Activated T-helper 2 cell treated with anti-CD3 and anti-CD28 coated beads, Interferon-gamma antibody, Interleukin-2, Interleukin-4, amounts not matched to agents 10 μg/mL and 5 μg/mL and 100 μg/mL, durations not matched to agents 14 hours and 24 hours and 36 hours (primary cell): ENCODE data around the gene HSPB6. TPM values are rescaled to one million over a fixed set of nuclear protein-coding genes. Genes with fewer than 3 reads are reported as not detected.
A peak's percentile ranks its signal among the peaks of the same experiment; 100 is the strongest.
"Not testable (repeated sequence)": the region's sequence is repeated elsewhere in the genome, so short reads cannot be mapped to it uniquely, and the experiment has no call there.

Experiments
- DNase-seq: peaks from one replicate; pipeline ENCODE4 v3.0.0; 2021; ENCODE audit warnings: low spot score
- H3K27ac Mint-ChIP-seq: one replicate; pipeline ENCODE4 v1.8.0; 2021; ENCODE audit warnings: mixed read lengths
- H3K27me3 Mint-ChIP-seq: one replicate; pipeline ENCODE4 v1.8.0; 2021; ENCODE audit warnings: low read depth, mixed read lengths
- H3K36me3 Mint-ChIP-seq: one replicate; pipeline ENCODE4 v1.8.0; 2021; ENCODE audit warnings: low read depth, mixed read lengths
- H3K4me1 Mint-ChIP-seq: one replicate; pipeline ENCODE4 v1.8.0; 2021; ENCODE audit warnings: low read depth, mixed read lengths
- H3K4me3 Mint-ChIP-seq: one replicate; pipeline ENCODE4 v1.8.0; 2021; ENCODE audit warnings: low read depth, mild to moderate bottlenecking, moderate library complexity, mixed read lengths
- H3K9me3 Mint-ChIP-seq: one replicate; pipeline ENCODE4 v1.8.0; 2021; ENCODE audit warnings: mixed read lengths
- intact Hi-C: fragments of 100-400 bp; cut with micrococcal nuclease; formaldehyde crosslinking; loops from one replicate; pipeline ENCODE4 v1.15.1; 2023
- total RNA-seq: library from RNA; stranded (reverse); gene quantifications from 2 replicates; pipeline ENCODE4 v1.2.3, GENCODE V29; 2022

Gene HSPB6
- total RNA-seq, 1 donor from 2014 or later, result 0.14 TPM

DNA sequence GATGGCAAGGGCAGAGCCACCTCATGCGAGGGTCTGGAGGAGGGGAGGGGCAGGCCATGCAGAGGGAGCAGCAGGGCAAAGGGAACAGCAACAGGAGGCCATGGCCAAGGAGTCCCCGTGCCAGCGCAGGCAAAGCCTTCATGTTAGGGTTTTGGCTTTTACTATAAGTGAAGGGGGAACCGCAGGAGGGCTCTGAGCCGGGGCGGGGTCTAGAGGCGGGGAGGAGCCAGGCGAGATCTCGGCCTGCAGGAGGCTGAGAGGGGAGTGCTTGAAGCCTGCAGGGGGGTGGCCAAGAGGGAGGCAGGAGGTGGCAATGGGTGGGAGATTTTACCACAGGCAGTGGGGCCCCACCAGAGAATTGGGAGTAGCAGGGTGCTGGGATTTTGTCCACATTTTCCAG lies 24.8 kb upstream of the HSPB6 start:
- no peaks in the 10 kb centered on the region for H3K27me3 Mint-ChIP-seq
- no peak for DNase-seq
- H3K36me3 Mint-ChIP-seq, result peaks cover 24% of the 10 kb centered on the region
- peaks cover 8% of the 10 kb centered on the region for H3K4me1 Mint-ChIP-seq
- no peak overlapping the region for H3K4me3 Mint-ChIP-seq
- H3K27ac Mint-ChIP-seq, result no peak overlapping the region
- H3K9me3 Mint-ChIP-seq, result no peaks in the 10 kb centered on the region
- intact Hi-C loops, result no loop called here

DNA sequence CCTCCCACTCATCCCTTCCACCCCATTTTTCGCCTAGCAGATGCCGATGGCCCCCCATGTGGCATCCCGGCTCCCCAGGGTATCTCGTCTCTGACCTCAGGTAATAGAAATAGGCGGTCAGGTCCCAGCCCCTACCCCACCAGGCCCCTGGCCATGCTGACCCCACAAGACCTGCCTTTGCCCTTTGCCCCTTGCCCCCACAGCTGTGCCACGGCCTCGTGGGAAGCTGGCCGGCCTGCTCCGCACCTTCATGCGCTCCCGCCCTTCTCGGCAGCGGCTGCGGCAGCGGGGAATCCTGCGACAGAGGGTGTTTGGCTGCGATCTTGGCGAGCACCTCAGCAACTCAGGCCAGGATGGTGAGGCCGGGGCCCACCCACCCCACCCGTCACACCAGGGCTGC lies 23.9 kb upstream of the HSPB6 start:
- peaks cover 15% of the 10 kb centered on the region for H3K4me1 Mint-ChIP-seq
- H3K36me3 Mint-ChIP-seq, result peaks cover 24% of the 10 kb centered on the region
- H3K27ac Mint-ChIP-seq, result no peak overlapping the region
- no peak for DNase-seq
- no peaks in the 10 kb centered on the region for H3K9me3 Mint-ChIP-seq
- H3K27me3 Mint-ChIP-seq, result no peaks in the 10 kb centered on the region
- intact Hi-C loops, result no loop called here
- H3K4me3 Mint-ChIP-seq, result no peak overlapping the region

DNA sequence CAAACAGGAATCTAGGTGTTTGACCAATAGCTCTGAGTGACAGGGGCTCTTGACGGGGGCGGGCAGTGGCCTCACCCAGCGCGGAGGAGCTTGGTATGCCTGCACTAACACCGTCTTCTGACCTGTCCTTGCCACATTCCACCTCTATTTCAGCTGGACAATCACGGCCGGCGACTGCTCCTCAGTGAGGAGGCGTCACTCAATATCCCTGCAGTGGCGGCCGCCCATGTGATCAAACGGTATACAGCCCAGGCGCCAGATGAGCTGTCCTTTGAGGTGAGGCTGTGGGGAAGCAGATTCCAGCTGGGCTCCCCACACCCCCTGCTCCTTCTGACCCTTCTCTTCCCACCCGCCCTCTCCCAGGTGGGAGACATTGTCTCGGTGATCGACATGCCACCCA lies 23.2 kb upstream of the HSPB6 start:
- no peak for DNase-seq
- Mint-ChIP-seq H3K4me3 (no peak overlapping the region), H3K27ac (no peak overlapping the region), H3K4me1 (peaks cover 15% of the 10 kb centered on the region), H3K9me3 (no peaks in the 10 kb centered on the region), H3K27me3 (no peaks in the 10 kb centered on the region), H3K36me3 (peaks cover 24% of the 10 kb centered on the region)
- intact Hi-C loops, result no loop called here

DNA sequence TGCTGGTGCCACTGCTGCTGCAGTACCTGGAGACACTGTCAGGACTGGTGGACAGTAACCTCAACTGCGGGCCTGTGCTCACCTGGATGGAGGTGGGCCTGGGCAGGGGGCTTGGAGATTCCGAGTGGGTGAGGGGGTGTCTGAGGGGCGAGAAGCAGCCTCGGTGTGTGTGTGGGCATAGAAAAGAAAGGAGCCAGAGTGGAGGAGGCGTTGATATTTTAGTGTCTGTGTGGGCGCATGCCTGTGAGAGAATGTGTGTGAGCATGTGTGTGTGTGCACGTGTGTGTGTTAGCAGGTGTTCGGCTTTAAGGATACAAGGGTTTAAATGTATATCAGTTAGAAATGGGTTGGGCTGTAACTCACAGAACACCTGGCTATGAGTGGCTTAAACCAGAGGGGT lies 22.2 kb upstream of the HSPB6 start:
- intact Hi-C loops, result no loop called here
- H3K9me3 Mint-ChIP-seq, result no peaks in the 10 kb centered on the region
- peaks cover 24% of the 10 kb centered on the region for H3K36me3 Mint-ChIP-seq

DNA sequence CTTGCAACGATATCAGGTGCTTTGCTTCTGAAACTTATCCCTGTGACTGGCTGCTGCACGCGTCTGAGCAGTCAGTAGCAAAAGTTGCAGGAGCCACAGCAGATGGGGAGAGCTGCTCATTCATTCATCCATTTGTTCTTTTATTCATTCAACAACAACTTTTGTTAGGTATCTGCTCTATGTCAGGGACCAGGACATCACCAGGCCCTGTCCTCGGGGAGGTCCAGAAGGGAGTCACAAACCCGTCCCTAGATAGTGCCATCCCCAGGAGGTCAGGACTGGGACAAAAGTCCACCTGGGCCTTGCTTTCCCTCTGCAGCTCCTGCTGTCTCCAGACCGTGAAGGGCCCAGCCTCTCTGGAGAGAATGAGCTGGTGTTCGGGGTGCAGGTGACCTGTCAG lies 21.1 kb upstream of the HSPB6 start:
- Mint-ChIP-seq H3K36me3 (peaks cover 17% of the 10 kb centered on the region), H3K9me3 (no peaks in the 10 kb centered on the region), H3K4me3 (no peak overlapping the region), H3K4me1 (peaks cover 21% of the 10 kb centered on the region), H3K27ac (no peak overlapping the region), H3K27me3 (no peaks in the 10 kb centered on the region)
- intact Hi-C loops, result no loop called here
- DNase-seq, result no peak

More for the DNA sequence above, 22.2 kb upstream of the HSPB6 start:
- Mint-ChIP-seq H3K27me3 (no peaks in the 10 kb centered on the region), H3K27ac (no peak overlapping the region), H3K4me3 (no peak overlapping the region), H3K4me1 (peaks cover 21% of the 10 kb centered on the region)
- no peak for DNase-seq

DNA sequence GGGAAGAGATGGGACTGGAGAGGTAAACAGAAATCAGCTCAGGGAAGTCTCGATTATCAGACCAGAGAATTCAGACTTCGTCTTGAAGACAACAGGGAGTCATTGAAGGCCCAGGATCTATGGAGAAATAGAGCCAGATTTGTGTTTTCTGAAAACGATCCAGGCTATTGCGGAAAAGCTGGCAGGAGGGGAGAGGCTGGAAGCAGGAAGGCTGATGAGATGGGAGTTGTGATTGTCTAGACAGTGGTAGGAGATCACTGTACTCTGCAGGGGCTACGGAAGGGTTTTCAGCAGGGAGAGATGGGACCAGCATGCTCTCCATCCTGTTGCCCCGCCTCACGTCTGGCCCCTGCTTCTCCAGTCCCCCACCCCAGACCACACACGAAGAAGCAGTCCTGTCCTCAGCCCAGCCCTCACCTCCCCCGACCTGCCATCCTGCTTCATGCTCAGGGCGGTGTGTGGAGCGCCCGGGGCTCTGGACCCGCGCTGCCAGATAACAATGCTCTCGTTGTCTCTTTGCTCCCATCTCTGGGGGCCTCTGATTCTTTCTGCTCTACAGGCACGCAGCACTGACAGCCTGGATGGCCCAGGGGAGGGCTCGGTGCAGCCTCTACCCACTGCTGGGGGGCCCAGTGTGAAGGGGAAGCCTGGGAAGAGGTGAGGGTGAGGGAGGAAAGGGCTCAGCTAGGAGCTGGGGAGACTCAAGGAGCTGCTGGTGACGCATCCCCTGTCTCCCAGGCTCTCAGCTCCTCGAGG lies 20.4 kb upstream of the HSPB6 start:
- Mint-ChIP-seq H3K36me3 (peaks cover 13% of the 10 kb centered on the region), H3K4me1 (peaks cover 21% of the 10 kb centered on the region), H3K27ac (no peak overlapping the region), H3K27me3 (no peaks in the 10 kb centered on the region), H3K9me3 (no peaks in the 10 kb centered on the region), H3K4me3 (peak overlapping the region; percentile 24)
- intact Hi-C loops, result no loop called here
- no peak for DNase-seq

DNA sequence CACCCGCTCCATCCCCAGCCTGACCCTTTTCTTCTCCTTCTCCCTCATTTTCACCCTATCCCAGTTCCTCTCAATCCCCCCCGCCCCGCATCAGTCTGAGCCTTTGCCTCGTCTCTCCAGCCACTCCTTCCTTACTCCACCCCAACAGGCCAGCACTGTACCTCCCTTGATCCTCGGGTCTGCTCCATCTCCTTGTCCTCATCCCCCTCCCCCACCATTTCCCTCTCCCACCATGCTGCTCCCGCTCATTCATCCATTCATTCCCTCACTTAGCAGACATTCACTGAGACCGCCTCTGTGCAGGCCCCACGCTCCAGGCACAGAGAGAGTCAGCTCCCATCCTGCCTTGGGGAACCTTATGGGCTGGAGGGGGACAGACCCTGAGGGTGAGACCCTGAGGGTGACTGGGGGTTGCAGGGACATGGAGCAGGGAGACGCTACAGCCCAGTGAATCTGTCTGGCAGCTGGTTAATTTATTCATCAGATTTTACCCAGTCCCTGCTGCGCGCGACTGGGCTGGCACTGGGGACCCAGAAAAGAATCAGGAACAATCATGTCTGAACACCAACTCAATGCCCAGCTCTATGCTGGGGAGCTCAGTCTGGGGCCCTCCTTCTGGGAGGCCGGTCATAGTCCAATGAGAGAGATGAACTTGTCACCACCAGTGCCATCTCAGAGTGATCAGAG lies 19.4 kb upstream of the HSPB6 start:
- H3K4me3 Mint-ChIP-seq, result peak overlapping the region; percentile 86
- H3K27ac Mint-ChIP-seq, result peak overlapping the region; percentile 73
- DNase-seq, result no peak
- intact Hi-C loops, result no loop called here
- H3K27me3 Mint-ChIP-seq, result no peaks in the 10 kb centered on the region
- H3K9me3 Mint-ChIP-seq, result no peaks in the 10 kb centered on the region
- H3K4me1 Mint-ChIP-seq, result peaks cover 21% of the 10 kb centered on the region
- H3K36me3 Mint-ChIP-seq, result peaks cover 7% of the 10 kb centered on the region

DNA sequence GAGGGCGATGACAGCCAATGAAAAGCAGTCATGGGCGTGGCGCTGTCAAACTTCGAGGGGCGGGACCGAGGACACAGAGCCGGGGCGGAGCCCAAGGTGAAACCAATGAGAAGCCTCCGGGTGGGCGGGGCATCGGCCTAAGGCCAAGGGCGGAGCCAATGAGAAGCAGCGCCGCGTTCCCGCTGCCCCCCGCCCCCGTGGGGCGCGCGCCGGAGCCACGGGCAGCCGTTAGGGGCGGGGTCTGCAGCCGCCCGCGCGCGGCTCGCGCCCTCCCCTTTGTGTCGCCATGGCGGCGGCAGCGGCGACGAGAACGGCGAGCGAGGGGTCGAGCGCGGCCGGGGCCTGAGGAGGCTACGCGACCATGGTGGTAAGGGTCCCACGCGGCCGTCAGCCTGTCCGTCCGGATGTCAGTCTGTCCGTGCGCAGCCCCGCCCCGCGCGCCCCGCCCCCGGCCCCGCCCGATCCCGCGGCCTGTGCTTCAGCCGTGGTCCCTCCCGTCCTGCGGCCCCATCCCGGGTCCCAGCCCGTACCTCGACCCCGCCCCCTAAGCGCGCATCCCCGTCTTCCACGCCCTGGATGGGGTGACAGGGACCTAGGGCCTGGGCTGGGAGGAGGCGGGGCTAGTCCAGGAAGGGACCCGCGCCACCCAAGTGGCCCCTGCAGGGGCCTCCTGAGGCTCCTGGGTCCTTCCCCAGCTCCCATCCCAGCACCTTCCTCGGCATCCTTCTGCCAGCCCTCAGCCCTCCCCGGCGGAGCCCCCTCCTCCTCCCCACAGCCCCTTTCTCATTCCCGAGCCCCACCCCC lies 18.7 kb upstream of the HSPB6 start, which contains the start of gene ARHGAP33:
Gene ARHGAP33 (plus strand): TSS at position 267 of the 804 bp plus-strand sequence. CDS start 95 bp downstream, at position 362.
- H3K27ac Mint-ChIP-seq, result peak within 1 kb of the TSS; percentile 73
- H3K27me3 Mint-ChIP-seq, result no peaks in the 10 kb centered on the region
- H3K4me3 Mint-ChIP-seq, result peak within 1 kb of the TSS; percentile 86
- H3K9me3 Mint-ChIP-seq, result no peaks in the 10 kb centered on the region
- peak; percentile 99 for DNase-seq
- H3K36me3 Mint-ChIP-seq, result peaks cover 5% of the 10 kb centered on the region
- intact Hi-C loops, result loop anchor here (1.0 to 2.0 kb wide), 3 partner anchors 17 to 58 kb away; partner anchors contain the start of genes LIN37 and PROSER3
- H3K4me1 Mint-ChIP-seq, result peaks cover 21% of the 10 kb centered on the region

DNA sequence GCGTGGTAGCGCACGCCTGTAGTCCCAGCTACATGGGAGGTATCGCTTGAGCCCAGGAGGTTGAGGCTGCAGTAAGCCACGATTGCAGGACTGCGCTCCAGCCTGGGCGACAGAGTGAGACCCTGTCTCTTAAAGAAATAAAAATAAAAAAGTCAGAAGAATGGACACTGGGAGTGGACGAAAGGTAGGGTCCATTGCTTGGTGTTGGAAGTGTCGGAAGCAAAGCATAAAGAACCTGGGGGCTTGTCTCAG lies 18.1 kb upstream of the HSPB6 start:
- Mint-ChIP-seq H3K4me3 (peak overlapping the region; percentile 83), H3K27ac (peak overlapping the region; percentile 20), H3K36me3 (peaks cover 8% of the 10 kb centered on the region), H3K9me3 (no peaks in the 10 kb centered on the region), H3K27me3 (no peaks in the 10 kb centered on the region), H3K4me1 (peaks cover 21% of the 10 kb centered on the region)
- DNase-seq, result no peak
- intact Hi-C loops, result loop anchor here (1.0 to 2.0 kb wide), 3 partner anchors 16 to 58 kb away; partner anchors contain the start of genes LIN37 and PROSER3

DNA sequence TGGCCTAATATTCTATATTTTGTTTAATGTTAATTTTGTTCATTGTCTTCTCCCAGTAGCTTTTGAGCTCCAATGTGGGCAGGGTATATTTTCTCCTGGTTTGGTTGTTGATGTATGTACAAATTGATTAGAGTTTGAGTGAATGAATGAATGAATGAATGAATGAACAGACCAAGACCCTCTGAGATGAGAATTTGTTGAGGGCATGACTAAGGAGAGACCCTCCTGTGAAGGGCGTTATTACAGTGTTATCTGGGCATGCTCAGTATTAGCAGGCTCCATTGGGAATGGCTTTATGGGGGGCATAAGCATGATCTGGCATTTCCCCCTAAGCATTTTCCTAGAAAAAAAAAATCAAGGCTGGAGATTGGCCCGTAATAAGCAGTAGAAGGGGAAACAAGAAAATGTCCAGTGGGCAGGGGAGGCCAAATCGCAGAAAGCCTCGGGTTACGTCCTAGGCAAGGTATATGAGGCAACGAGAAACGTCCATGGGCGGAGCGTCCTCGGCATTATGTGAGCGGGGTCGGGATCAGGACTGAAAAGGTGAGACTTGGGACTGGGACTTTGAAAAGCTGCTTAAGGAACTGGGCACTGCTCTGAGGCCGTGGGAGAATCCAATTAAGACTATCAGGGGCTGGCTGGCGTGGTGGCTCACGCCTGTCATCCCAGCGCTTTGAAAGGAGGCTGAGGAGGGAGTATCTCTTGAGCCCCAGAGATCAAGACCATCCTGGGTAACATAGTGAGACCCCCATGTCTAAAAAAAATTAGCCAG lies 17.6 kb upstream of the HSPB6 start:
- H3K36me3 Mint-ChIP-seq, result peaks cover 8% of the 10 kb centered on the region
- intact Hi-C loops, result loop anchor here (1.0 to 2.0 kb wide), 3 partner anchors 16 to 57 kb away; partner anchors contain the start of genes LIN37 and PROSER3
- peak overlapping the region; percentile 83 for H3K4me3 Mint-ChIP-seq
- H3K27me3 Mint-ChIP-seq, result no peaks in the 10 kb centered on the region
- no peaks in the 10 kb centered on the region for H3K9me3 Mint-ChIP-seq
- peaks cover 21% of the 10 kb centered on the region for H3K4me1 Mint-ChIP-seq
- no peak overlapping the region for H3K27ac Mint-ChIP-seq
- DNase-seq, result no peak

DNA sequence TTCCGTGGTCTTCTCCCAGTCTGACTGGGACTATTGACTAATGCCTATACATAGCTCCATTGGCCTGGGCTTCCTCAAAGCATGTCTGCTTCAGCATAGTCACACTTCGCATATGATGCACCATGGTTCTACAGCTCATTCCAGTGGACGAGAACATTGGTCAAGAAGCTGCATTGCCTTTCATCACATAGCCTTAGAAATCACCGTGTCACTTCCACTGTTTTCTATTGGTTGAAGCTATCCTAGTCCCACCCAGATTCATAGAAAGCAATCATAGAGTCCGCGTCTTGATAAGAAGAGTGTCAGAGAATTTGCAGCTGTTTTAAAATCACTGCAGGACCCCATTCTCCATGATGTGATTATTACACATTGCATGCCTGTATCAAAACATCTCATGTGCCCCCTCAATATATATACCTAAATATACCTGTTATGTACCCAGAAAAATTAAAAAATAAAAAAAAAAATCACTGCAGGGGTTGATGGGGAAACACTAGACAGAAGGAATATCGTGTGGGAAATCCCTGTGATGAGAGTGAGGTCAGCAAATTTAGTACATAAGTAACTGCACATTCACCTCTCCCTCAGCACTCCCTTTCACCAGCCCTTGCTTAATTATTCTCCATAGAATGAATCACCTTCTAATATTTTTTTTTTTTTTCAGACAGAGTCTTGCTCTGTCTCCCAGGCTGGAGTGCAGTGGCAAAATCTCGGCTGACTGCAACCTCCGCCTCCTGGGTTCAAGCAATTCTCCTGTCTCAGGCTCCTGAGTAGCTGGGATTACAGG lies 16.4 kb upstream of the HSPB6 start:
- intact Hi-C loops, result no loop called here
- peaks cover 12% of the 10 kb centered on the region for H3K36me3 Mint-ChIP-seq
- no peak overlapping the region for H3K4me3 Mint-ChIP-seq

DNA sequence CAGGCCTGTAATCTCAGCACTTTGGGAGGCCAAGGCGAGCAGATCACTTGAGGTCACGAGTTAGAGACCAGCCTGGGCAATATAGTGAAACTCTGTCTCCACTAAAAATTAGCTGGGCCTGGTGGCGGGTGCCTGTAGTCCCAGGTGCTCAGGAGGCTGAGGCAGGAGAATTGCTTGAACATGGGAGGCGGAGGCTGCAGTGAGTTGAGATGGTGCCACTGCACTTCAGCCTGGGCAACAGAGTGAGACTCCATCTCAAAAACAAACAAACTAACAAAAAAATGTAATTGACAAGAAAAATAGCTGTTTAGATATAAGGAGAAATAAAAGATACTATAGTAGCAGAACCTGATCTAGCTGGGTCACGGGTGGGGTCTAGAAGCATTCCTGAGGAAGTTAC lies 15.5 kb upstream of the HSPB6 start:
- H3K27me3 Mint-ChIP-seq, H3K4me3 Mint-ChIP-seq, H3K9me3 Mint-ChIP-seq, DNase-seq, intact Hi-C loops, H3K27ac Mint-ChIP-seq: not testable (repeated sequence)
- Mint-ChIP-seq H3K36me3 (peaks cover 17% of the 10 kb centered on the region), H3K4me1 (peaks cover 18% of the 10 kb centered on the region)

More for the DNA sequence above, 16.4 kb upstream of the HSPB6 start:
- DNase-seq, result no peak
- H3K27ac Mint-ChIP-seq, result no peak overlapping the region
- H3K27me3 Mint-ChIP-seq, result no peaks in the 10 kb centered on the region
- H3K9me3 Mint-ChIP-seq, result no peaks in the 10 kb centered on the region
- H3K4me1 Mint-ChIP-seq, result peaks cover 18% of the 10 kb centered on the region
